ENCODE results near the gene ZNF532.
A peak's percentile ranks its signal among the peaks of the same experiment; 100 is the strongest.

Gene ZNF532

GRCh38 chr18:58903533-58903932 is 38.9 kb downstream of the ZNF532 start:
- DNase-seq: no peak

DNA sequence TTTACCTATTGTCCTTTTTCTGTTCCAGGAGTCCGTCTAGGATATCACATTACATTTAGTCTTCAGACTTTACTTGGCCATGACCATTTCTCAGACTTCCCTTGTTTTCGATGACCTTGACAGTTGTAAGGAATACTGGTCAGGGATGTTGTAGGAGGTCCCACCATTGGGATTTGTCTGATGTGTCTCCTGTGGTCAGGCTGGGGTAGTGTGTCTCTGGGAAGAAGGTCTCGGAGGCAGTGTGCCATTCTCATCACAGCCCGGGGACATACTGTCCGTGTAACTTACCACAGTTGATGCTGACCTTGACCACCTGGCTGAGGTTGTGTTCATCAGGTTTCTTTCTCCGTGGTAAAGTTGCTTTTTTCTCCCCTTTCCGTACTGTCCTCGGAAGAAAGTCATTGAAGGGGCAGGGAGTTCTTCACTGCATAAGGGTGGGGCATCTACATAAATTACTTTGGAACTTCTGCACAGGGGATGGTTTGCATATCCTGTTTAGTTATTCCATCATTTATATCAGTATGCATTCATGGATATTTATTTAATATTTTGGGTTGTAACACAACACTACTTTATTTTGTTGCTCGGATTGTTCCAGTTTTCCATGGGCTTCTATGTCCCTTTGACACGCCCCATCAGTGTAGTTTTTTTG is 41.2 kb downstream of the ZNF532 start:
- DNase-seq: no peak

DNA sequence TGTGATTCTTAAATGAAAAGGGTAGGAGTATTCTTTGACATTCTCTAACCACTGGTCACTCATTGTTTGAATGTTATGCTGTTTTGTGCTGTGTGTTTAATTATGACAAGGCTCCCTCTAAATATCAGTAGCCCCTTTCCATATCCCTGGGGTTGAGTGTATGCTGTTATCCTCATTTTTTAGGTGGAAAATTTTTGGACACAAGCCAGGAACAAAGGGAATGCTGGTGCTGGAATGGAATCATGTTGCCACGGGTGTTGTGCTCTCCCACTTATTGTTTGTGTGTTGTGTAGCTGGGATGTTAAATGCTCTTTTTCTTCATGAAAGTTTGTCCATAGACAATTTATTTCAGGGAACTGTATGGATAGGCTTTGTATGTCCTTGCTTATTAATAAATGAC is 43.3 kb downstream of the ZNF532 start:
- DNase-seq: no peak

DNA sequence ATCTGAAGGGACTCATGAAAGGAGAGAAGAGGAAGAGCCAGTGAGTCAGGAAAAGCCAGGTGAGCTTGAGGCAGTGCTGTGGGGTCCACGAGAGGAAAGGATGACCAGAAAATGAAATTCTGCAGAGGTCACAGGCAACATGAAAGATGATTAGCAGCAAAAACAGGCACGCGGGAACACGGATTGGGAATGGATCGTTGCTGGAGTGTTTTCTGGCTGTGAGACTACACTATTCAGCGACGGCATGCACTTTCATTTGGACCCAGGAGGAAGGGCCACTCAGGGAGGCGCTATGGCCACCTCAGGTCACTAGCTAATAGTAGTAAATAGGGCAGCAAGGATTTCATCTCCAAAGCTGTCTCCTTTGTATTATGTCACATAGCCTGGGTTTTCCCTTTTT is 44.8 kb downstream of the ZNF532 start:
- DNase-seq: no peak

DNA sequence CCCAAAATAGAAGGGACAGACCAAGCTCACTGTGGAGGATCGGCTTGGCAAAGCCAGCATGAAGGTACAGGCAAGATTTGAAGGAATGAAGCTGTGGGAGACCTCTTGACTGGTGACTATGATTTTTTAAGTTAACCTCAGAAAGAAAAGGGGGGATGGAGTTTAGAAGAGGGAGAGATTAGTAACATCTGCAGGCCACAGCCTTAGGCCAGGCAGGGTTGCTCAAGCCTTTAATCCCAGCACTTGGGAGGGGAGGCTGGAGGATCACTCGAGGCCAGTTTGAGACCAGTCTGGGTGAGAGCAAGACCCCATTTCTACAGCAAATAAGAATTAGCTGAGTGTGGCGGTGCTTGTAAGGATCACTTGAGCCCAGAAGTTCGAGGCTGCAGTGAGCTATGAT is 46.6 kb downstream of the ZNF532 start:
- no peak for DNase-seq

- no peak for DNase-seq
These were observed 47.1 kb downstream of the ZNF532 start for GRCh38 chr18:58911766-58912165.

DNA sequence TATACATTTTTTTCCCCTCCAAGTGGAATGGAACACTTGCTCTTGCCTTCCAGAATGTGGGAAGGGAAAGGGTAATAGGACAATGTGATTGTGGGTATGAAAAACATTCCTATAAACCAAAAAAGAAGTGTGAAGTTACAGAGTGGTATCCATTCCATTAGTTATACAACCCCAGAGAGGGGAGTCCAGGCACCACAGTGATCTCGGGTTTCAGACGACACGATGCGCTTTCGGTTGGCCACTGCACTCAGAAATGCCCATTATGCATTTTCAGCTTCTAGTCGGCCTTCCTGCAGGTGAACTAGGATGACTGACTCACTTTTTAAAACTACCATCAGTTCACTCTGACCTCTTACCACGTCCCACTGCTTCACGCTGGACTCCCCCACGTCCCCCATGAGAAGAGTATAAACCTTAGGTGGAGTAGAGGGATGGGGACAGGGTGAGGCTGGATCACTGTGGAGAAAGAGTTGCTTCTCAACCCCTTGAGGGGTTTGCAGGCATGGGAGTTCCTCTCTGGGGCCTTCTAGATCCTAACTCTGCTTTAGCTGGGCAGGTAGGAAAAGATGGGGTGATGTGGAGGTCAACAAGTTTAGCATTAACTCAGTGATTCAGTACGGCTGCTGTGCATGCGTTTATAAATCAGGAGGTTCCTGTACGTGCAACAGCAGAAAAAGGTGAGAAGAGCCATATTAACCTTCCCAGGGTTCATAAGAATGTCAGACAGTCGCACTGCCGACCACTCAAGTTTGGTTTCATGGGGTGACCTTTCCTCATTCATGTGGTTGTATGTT is 50.5 kb downstream of the ZNF532 start:
- DNase-seq: no peak

DNA sequence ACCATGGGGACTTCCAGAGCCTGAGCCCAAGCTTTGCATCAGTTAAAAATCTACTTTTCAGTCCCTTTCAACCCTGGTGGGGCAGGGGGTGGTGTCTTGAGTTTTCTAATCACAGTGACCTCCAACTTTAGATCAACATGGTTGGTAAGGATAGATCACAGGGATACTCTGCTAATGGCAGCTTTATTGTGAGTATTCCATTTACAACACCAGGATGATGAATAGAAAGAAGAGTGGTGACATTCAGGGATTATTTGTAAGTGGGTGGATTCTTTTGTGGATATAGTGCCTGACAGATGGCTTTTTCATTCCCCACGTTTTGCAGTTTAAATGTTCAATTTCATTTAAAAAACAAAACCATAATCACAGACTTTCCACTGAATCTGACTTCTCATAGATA is 51.3 kb downstream of the ZNF532 start:
- no peak for DNase-seq

DNA sequence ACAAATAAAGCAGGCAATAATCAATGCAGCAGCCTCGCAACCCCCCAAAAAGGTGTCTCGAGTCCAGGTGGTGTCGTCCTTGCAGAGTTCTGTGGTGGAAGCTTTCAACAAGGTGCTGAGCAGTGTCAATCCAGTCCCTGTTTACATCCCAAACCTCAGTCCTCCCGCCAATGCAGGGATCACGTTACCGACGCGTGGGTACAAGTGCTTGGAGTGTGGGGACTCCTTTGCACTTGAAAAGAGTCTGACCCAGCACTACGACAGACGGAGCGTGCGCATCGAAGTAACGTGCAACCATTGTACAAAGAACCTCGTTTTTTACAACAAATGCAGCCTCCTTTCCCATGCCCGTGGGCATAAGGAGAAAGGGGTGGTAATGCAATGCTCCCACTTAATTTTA is 55.3 kb downstream of the ZNF532 start:
- peak in 1 of 3 experiments; percentile 9 for DNase-seq

DNA sequence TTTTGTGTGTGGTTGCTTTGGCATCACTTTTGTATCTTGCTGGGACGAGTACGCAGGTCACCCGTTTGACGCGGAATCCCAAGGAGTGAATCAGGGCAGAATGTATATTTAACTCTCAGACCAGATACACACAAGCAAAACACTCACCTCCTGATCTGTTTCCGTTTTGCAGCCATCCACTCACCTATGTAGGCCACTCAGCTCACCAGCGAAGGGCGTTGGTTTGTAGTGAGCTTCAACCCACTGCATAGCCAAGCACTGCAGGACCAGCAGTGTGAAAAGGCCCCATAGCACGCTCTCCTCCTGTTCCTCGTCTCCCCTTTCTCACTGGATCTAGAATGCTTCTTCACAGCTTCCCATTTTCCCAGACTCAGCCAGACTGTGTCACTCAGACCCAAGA is 58.3 kb downstream of the ZNF532 start:
- no peak for DNase-seq

GRCh38 chr18:58924473-58924872 is 59.8 kb downstream of the ZNF532 start:
- DNase-seq: no peak

- DNase-seq: no peak
These were observed 63.0 kb downstream of the ZNF532 start for GRCh38 chr18:58927659-58928058.

DNA sequence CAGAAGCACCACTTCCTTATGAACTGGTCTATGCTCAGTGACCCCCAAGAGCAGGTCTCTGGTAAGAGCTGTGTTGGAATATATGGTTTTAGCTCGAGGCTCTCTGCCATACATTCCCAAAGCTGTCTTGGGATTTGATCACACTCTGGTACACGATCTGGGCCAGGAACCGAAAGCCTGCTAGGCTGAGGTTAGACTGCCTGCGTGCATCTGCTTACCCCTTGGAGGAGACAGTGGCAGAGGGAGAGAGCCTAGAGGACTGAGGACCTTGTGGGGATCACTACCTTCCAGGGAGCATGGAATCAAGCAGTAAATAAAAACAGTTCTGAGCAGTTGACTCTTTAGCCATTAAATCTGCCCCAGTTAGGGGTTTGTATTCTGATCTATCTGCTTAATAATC is 63.7 kb downstream of the ZNF532 start:
- DNase-seq: no peak

DNA sequence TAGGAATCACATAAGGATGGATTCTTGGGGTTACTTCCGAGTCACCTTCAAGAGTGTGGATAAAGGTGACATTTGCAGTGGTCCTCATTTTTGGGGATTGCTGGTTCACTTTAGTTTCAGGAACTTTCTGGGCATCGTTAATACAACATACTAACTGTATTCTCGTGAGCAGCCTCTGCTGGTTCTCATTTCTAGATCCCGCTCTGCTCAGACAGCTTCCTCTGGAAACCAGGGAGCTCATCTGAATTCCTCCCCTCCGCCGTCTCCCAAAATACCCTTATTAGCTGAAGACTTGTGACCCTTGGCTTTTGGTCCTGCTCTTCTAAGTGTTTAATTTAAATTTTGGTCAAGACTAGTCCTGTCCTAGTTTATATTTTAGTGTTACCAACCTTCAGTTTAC is 64.5 kb downstream of the ZNF532 start:
- DNase-seq: no peak

- no peak for DNase-seq
These were observed 69.7 kb downstream of the ZNF532 start for GRCh38 chr18:58934356-58934755.

DNA sequence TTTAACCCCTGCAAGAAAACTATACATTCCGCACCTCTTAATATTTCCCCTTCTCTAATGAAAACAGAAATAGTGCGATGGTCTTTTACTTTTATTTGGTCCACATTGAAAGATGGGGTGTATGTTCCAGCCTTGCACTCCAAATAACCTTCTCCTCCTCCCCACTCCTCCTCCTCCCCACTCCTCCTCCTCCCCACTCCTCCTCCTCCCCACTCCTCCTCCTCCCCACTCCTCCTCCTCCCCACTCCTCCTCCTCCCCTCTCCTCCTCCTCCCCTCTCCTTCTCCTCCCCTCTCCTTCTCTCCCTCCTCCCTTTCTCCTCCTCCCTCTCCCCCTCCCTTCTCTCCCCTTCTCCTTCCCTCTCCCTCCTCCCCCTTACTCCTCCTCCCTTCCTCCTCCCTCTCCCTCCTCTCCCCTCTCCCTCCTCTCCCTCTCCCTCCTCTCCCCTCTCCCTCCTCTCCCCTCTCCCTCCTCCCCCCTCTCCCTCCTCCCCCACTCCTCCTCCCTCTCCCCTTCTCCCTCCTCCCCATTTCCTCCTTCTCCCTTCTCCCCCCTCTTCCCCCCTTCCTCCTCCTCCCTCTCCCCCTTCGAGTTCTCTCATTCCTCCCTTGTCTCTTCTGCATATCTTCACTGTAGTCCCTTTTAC is 70.4 kb downstream of the ZNF532 start:
- no peak for DNase-seq

DNA sequence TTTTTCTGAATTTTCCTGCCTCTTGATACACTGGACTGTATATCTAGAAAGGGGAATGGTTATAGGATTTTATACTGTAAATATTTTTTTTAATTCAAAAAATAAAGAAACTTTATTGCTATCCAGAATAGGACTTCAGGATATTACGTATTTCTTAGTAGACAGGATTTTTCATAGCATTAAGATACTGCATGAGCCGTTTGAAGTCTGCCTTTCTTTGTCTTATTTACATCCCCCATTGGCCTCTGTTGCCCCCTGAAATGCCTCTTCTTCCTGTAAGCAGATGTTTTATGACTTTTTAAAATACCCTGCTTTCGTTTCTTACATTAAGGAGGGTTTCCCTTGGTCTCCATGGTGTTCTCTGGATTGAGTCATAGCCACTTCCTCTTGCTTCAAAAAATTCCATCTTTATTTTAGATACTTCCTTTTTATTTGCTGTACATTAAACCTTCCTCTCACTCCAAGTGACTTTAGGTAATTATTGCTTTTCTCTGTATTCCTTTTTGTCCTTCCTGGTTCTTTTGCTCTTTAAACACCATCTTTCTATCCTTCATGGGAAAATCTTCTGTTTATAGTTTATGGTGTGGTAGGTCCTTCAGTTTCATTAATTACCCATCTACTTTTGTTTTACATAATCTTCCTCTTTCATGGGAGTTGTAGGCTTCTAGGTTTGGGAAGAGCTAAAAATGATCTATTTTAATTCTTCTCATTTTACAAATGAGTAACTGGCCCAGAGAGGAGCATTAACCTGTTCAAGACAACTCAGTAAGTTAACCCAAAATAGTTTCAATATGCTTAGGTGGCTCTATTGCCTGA is 72.6 kb downstream of the ZNF532 start:
- DNase-seq: no peak

GRCh38 chr18:58937887-58938267 is 73.2 kb downstream of the ZNF532 start:
- DNase-seq: no peak

- DNase-seq: no peak
These were observed 76.9 kb downstream of the ZNF532 start for GRCh38 chr18:58941426-58942099.

DNA sequence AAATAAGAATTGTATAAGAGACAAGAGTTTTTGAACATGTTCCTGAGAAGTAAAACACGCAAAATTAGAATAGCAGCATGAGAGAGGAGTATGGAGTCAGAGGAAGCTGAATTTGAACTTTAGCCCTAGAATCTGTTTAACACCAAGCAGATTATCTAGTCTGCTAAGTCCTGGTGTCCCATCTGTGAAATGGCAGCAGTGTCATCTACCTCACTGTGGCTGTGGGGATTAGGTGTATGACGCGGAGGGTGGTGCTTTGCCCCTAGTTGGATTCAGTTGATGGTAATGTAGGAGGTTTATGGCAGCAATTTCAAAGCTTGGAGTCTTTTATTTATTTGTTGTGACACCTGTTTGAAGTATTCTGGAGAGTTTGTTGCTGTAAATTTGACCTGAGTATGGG is 79.2 kb downstream of the ZNF532 start:
- no peak for DNase-seq

DNA sequence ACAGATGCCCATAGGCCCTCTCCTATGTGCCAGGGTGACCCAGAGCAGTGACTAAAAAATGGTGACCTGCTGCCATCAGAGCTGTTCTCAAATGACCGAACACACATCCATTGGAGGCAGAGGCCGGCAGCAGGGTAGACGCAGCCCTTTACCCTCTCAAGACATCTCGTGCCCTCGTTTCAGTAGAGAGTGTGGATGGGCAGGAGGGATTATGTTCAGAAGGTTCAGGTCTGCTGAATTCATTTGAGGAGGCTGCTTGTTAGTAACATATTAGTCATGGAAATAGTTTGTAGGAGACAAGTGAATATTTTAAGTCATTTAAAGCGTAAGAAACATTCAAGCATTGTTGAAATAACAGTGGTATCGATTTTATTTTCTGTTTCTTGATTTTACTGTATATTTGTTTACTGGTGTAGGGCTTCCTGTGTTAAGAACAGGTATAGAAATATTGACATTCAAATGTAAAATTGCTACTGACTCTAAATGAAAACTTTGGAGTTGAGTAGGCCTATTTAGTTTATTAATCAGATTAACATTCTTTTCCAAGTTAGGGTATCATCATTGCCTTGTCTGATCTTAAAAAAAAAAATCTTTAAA is 82.6 kb downstream of the ZNF532 start:
- DNase-seq: no peak

GRCh38 chr18:58949031-58949430 is 84.4 kb downstream of the ZNF532 start:
- DNase-seq: no peak
